Spleen (tissue), 11 donors: ENCODE results near the gene JADE2. TPM values are rescaled to one million over a fixed set of nuclear protein-coding genes. Genes with fewer than 3 reads are reported as not detected.

Source experiments
- DNase-seq: peaks from one replicate; pipeline ENCODE4 v3.0.0-alpha.2; 2020
- H3K27ac ChIP-seq, 8 donors: fragments of 200-600 bp; sonication (generic) in 7 of 8; 1 replicate in 4 of 8; 2 replicates in 4 of 8; pipeline versions ENCODE4 v1.5.0 to v1.8.0; 2016 to 2021; ENCODE audit warnings: inconsistent platforms in 4 of 8, mild to moderate bottlenecking in 4 of 8, moderate library complexity in 1 of 8
- H3K27me3 ChIP-seq, 7 donors: fragments of 200-600 bp; sonication (generic) in 6 of 7; replicated peaks in 1 of 7; 1 replicate in 4 of 7; 2 replicates in 3 of 7; pipeline versions ENCODE4 v1.5.0 to v1.8.0; 2016 to 2021; ENCODE audit warnings: inconsistent platforms in 3 of 7, mild to moderate bottlenecking in 1 of 7
- H3K36me3 ChIP-seq, 6 donors: fragments of 200-600 bp; sonication (generic) in 5 of 6; 1 replicate in 4 of 6; 2 replicates in 2 of 6; pipeline versions ENCODE4 v1.5.0 to v1.8.0; 2016 to 2021; ENCODE audit warnings: inconsistent platforms in 2 of 6
- H3K4me1 ChIP-seq, 6 donors: fragments of 200-600 bp; sonication (generic) in 5 of 6; 1 replicate in 3 of 6; 2 replicates in 3 of 6; pipeline versions ENCODE4 v1.5.0 to v1.8.0; 2016 to 2021; ENCODE audit warnings: inconsistent platforms in 3 of 6
- H3K4me3 ChIP-seq, 8 donors: fragments of 200-600 bp; sonication (generic) in 7 of 8; 1 replicate in 4 of 8; 2 replicates in 4 of 8; pipeline versions ENCODE4 v1.5.0 to v1.8.0; 2016 to 2021; ENCODE audit warnings: inconsistent platforms in 4 of 8, mild to moderate bottlenecking in 4 of 8, moderate library complexity in 2 of 8
- H3K9me3 ChIP-seq, 8 donors: fragments of 200-600 bp; sonication (generic) in 7 of 8; 1 replicate in 4 of 8; 2 replicates in 4 of 8; pipeline versions ENCODE4 v1.5.0 to v1.8.0; 2016 to 2021; ENCODE audit warnings: inconsistent platforms in 4 of 8
- POLR2A ChIP-seq, 3 donors: fragments of 450-650 bp; IDR thresholded peaks; one replicate each; pipeline ENCODE4 v1.5.1; 2017; ENCODE audit warnings: antibody characterized with exemption in 3 of 3, mild to moderate bottlenecking in 1 of 3
- POLR2AphosphoS5 ChIP-seq, 3 donors: sonication (generic); formaldehyde crosslinking; IDR thresholded peaks; one replicate each; pipeline ENCODE4 v1.5.1; 2017; ENCODE audit warnings: antibody characterized with exemption in 3 of 3
- WGBS, 5 donors: extraction: QIAGEN DNeasy Blood & Tissue Kit in 3 of 5; methylation state at CpG; one replicate each; pipeline versions ENCODE4 v1.1.5 to v1.1.7; 2013 to 2018; 5-methylcytosine and 5-hydroxymethylcytosine counted together
- intact Hi-C: fragments of 100-400 bp; cut with DNase I; formaldehyde crosslinking; loops from one replicate; pipeline ENCODE4 v1.15.0; 2023; ENCODE audit warnings: low total_unique reads
- polyA plus RNA-seq, 3 donors: library from polyadenylated mRNA; stranded (reverse); fragments of 200-250 nt; gene quantifications; one replicate each; pipeline ENCODE4 v1.2.1, GENCODE V29; 2013
- total RNA-seq, 7 donors: library from RNA; depleted of rRNA in 3 of 7; stranded (reverse); fragments of >200 nt in 3 of 7; fragmentation: NEBNext Ultra II Directional in 4 of 7; extraction: Animal tissue kit (Norgen Biotek cat#: 25700) in 4 of 7; gene quantifications; one replicate each; pipeline versions ENCODE4 v1.1.0 to v1.2.1, GENCODE V29; 2016 to 2021
- TF ChIP-seq, protein P1 (sequence below), 11 experiments: fragments of 200-600 bp in 7 of 11; fragments of 450-650 bp in 4 of 11; sonication (generic) in 4 of 11; IDR thresholded peaks in 8 of 11; conservative IDR thresholded peaks in 3 of 11; 1 replicate in 7 of 11; 2 replicates in 4 of 11; pipeline versions ENCODE4 v1.4.0 to v1.8.0; 2016 to 2021; ENCODE audit warnings: antibody characterized with exemption in 11 of 11, inconsistent platforms in 4 of 11, mild to moderate bottlenecking in 1 of 11
- donor health status: healthy with polysubstance abuse.
- donor health status: DM: no; HTN: no; CAD: no; lungs with moderate emphysema.
- donor health status: DM: no; HTN: no; CAD: no.
- donor health status: Bipolar disorder and iron deficiency.
- donor health status: healthy.
- donor health status: DM: no; HTN: no; CAD: no.
- donor health status: DM: yes; HTN: yes; CAD: no.

JADE2 gene
- total and polyA plus RNA-seq, 10 donors = 12.3 to 131 (median 94.3) TPM

DNA sequence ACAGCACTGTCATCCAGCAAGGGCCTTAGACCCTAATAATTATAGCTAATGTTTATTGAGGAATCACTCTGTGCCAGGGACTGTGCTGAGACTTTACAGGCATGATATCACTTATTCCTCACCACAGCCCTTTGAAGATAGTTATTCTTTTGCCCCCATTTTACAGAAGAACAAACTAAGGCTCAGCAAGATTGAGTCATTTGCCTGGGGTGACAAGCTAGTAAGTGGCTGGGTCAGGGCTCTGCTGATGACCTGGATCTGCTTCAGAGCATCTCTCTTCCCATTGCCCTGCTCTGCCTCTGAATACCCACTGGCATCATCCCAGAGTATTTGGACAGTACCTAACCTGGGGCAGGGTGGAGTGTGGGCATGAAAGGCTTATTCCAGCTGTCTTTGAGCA, 11.8 kb downstream of the JADE2 start:
- peak overlapping the region in 2 of 8 donors; percentile 1 to 68 for H3K27ac ChIP-seq
- DNase-seq = no peak
- intact Hi-C loops = no loop called here
- H3K4me3 ChIP-seq = no peak overlapping the region
- H3K4me1 ChIP-seq = peaks cover 41 to 95% (median 78%) of the 10 kb centered on the region in 6 donors
- H3K27me3 ChIP-seq = no peaks in the 10 kb centered on the region
- H3K36me3 ChIP-seq = peaks cover 7 to 84% (median 50%) of the 10 kb centered on the region in 6 donors
- H3K9me3 ChIP-seq = no peaks in the 10 kb centered on the region
- TF ChIP-seq, protein P1, sequence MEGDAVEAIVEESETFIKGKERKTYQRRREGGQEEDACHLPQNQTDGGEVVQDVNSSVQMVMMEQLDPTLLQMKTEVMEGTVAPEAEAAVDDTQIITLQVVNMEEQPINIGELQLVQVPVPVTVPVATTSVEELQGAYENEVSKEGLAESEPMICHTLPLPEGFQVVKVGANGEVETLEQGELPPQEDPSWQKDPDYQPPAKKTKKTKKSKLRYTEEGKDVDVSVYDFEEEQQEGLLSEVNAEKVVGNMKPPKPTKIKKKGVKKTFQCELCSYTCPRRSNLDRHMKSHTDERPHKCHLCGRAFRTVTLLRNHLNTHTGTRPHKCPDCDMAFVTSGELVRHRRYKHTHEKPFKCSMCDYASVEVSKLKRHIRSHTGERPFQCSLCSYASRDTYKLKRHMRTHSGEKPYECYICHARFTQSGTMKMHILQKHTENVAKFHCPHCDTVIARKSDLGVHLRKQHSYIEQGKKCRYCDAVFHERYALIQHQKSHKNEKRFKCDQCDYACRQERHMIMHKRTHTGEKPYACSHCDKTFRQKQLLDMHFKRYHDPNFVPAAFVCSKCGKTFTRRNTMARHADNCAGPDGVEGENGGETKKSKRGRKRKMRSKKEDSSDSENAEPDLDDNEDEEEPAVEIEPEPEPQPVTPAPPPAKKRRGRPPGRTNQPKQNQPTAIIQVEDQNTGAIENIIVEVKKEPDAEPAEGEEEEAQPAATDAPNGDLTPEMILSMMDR (IDR thresholded peaks at IDR 0.05 in 8 of 11, conservative IDR thresholded peaks at IDR 0.05 in 3 of 11) = no peak
- TF ChIP-seq POLR2AphosphoS5 (IDR thresholded peaks at IDR 0.05) = no peak
- no peak for TF ChIP-seq POLR2A (IDR thresholded peaks at IDR 0.05)

DNA sequence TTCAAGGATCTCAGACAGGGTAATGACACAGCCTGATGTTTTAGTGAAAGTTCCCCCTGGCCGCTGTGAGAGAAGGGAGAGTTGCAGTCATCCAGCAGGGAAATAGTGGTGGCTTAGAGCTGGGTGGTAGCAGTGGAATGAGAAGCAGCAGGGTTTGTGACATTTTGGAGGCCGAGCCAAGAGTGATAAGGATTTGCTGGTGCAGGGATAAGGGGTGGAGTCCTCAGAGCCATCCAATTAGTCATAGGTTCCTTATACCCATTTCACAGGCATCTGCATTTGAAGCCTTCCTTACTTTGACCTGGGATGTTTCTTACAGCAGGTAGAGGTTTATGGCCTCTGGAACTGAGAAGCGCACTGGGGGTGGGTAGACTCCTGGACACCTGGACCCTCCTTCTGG, 12.8 kb downstream of the JADE2 start:
- 88 to 92% (median 91%) methylated on average over 3 of the region's 3 CpGs for WGBS, 5 donors
- H3K4me1 ChIP-seq = peaks cover 43 to 95% (median 78%) of the 10 kb centered on the region in 6 donors
- no peak overlapping the region for H3K4me3 ChIP-seq
- no peak for DNase-seq
- H3K9me3 ChIP-seq = no peaks in the 10 kb centered on the region
- peaks cover 7 to 93% (median 50%) of the 10 kb centered on the region in 6 donors for H3K36me3 ChIP-seq
- no peaks in the 10 kb centered on the region for H3K27me3 ChIP-seq
- no peak overlapping the region for H3K27ac ChIP-seq
- TF ChIP-seq POLR2A (IDR thresholded peaks at IDR 0.05) = no peak
- intact Hi-C loops = no loop called here

DNA sequence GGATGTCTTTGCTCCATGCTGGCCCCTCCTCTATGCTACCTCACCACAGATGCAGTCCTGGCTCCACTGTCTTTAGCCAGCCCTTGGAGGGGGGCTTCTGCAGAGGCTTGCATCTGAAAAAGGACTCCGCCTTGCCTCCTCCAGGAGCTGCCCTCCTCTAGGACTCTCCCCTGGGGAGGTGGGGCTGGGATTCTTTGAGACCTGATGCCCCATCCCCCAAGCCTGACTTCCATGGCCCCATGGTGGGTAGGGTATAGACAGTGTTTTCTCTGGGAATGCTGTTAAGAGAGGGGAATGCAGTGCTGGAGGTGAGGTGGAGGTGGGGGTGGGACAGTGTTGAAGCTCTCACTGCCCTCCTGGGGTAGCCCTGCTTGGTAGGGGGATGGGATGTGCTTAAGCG, 14.3 kb downstream of the JADE2 start:
- Histone ChIP-seq H3K36me3 (peaks cover 7 to 99% (median 50%) of the 10 kb centered on the region in 6 donors), H3K4me1 (peaks cover 43 to 95% (median 78%) of the 10 kb centered on the region in 6 donors), H3K9me3 (no peaks in the 10 kb centered on the region), H3K4me3 (no peak overlapping the region), H3K27ac (peak overlapping the region in 4 of 8 donors; percentile 40 to 65 (median 59)), H3K27me3 (no peaks in the 10 kb centered on the region)
- intact Hi-C loops = no loop called here
- TF ChIP-seq, protein P1 (IDR thresholded peaks at IDR 0.05 in 8 of 11, conservative IDR thresholded peaks at IDR 0.05 in 3 of 11) = no peak
- no peak for TF ChIP-seq POLR2AphosphoS5 (IDR thresholded peaks at IDR 0.05)
- no peak for TF ChIP-seq POLR2A (IDR thresholded peaks at IDR 0.05)
- 82 to 93% (median 89%) methylated on average over 1 to 2 of the region's 2 CpGs for WGBS, 5 donors
- no peak for DNase-seq

DNA sequence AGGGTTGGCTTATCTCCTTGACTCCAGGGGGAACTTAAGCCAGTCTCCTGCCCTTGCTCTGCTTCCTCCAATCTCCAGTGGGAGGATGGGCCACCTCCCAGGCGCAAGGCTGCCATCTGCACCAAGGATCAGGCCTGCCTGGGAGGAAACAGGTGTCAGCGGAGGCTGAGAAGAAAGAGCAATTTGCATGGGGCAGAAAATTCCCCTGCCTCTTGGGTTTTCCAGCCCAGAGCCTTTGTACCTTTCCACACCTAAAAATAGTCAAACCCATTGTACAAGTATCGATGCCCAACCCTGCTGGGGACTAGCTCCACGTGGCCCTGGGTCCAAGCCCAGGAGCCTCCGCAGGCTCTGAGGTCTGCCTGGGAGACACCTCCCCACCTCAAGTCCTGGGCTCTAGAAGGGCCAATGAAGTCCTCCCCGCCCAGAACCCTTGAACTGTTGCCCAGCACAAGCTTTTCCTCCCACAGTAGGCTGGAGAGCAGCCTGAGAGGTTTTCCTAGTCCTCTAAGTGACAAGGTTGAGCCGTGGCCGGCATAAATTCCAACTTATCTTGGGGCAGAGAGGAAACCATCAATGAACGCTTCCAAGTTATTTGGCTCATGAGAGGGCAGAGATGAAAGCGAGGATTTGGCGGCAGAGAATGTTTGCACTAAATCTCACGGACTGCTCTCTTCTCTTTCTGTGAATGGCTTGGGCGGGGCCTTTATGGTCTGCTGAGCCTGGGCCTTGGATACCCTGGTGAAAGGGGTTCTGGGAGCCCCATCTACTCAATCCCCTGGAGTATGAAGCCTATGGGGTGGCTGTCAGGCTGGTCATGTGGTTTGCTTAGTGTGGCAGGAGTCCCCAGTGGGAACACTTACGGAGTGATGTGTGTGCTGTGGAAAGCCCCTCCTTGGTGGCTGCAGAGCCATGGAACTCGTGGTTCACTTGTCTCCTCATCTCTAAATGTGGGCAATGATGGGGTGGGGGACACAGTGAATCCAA, 15.6 kb downstream of the JADE2 start:
- no peaks in the 10 kb centered on the region for H3K27me3 ChIP-seq
- intact Hi-C loops = no loop called here
- H3K4me3 ChIP-seq = no peak overlapping the region
- H3K4me1 ChIP-seq = peaks cover 50 to 95% (median 78%) of the 10 kb centered on the region in 6 donors
- H3K27ac ChIP-seq = peak overlapping the region in 6 of 8 donors; percentile 7 to 73 (median 54)
- H3K9me3 ChIP-seq = no peaks in the 10 kb centered on the region
- DNase-seq = no peak
- 47 to 74% (median 62%) methylated on average over 12 to 15 of the region's 15 CpGs for WGBS, 5 donors
- peaks cover 7 to 99% (median 50%) of the 10 kb centered on the region in 6 donors for H3K36me3 ChIP-seq
- peak in 1 of 3 donors; percentile 58 for TF ChIP-seq POLR2AphosphoS5 (IDR thresholded peaks at IDR 0.05)
- no peak for TF ChIP-seq POLR2A (IDR thresholded peaks at IDR 0.05)
- TF ChIP-seq, protein P1 (IDR thresholded peaks at IDR 0.05 in 8 of 11, conservative IDR thresholded peaks at IDR 0.05 in 3 of 11) = no peak
